ENCODE results near the gene KLHL40.
A peak's percentile ranks its signal among the peaks of the same experiment; 100 is the strongest.

KLHL40 gene

DNA sequence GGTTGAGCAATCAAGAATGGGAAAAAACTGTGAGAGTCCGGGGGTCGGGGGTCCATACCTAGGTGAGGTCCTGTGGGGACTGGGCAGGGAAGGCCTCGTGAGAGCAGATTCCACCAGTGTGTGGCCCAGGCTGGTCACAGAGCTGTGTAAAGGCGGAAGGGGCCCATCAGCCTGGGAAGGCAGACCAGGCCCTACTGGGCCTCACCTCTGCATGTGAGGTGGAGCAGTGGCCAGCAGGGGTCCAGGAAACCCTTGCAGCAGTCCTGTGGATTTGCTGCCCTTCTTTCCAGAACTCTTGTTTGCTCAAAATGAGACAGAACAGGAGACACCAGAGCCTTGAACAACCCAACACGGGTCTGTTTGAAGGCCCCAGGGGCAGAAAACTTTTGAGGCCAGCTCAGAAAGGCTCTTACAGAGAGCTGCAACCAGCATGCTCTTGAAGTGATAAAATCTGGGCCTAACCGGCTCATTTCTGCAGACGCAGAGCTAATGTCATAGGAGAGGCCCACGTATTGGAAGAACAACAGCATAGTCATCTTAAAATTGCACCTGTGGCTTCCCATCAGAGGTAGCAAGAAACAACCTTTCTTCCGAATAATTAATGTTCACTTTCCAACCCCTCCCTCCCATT is 47.6 kb downstream of the KLHL40 start:
- no peak for DNase-seq
- H3K36me3 ChIP-seq (replicated peaks): no peaks in the 10 kb centered on the region
- H3K27me3 ChIP-seq (replicated peaks): no peaks in the 10 kb centered on the region
- H3K27ac ChIP-seq: no peak overlapping the region
- TF ChIP-seq, protein P1, sequence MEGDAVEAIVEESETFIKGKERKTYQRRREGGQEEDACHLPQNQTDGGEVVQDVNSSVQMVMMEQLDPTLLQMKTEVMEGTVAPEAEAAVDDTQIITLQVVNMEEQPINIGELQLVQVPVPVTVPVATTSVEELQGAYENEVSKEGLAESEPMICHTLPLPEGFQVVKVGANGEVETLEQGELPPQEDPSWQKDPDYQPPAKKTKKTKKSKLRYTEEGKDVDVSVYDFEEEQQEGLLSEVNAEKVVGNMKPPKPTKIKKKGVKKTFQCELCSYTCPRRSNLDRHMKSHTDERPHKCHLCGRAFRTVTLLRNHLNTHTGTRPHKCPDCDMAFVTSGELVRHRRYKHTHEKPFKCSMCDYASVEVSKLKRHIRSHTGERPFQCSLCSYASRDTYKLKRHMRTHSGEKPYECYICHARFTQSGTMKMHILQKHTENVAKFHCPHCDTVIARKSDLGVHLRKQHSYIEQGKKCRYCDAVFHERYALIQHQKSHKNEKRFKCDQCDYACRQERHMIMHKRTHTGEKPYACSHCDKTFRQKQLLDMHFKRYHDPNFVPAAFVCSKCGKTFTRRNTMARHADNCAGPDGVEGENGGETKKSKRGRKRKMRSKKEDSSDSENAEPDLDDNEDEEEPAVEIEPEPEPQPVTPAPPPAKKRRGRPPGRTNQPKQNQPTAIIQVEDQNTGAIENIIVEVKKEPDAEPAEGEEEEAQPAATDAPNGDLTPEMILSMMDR (IDR thresholded peaks at IDR 0.05; ENCODE audit: low read depth, low read length, missing control alignments): peak; percentile 49
- no peak overlapping the region for H3K4me3 ChIP-seq (ENCODE audit: low read depth, low read length)
- in situ Hi-C loops (cut with HindIII; ENCODE audit: low pct_ligation_motif_present, low sequenced_read_pairs): no loop called here

DNA sequence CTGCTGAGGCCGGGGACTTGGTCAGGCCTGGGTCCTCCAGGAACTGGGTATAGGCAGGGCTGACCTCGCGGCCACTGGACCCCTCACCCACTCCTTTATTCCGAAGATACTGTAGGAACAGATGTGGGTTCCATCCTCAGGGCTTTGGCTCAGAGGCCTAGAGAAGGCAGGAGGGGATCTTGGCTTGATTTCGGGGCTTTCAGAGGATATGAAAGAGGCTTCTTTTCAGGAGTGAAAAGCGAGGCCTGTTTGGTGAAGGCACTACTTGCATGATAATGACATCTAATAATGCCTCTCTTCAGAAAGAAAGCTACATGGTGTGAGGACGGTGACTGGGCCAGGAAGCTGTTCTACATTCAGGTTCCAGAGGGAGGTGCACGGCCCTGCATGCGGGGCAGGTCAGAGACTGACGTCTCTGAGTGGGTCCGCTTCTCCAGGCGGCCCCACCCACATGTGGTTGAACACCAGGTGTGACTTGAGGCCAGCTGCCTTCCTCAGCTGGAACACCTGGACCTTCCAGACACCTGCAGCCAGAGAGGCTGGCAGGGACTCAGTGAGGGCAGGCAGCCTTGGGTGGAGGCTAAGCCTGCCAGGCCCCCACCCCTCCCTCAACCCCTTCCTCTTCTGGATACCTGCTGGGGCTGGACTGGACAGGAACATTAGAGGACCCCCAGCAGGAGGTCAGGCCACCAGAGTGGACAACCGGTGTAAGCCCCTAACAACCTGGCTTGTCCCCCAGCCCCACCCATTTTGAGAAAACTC is 48.3 kb downstream of the KLHL40 start:
- in situ Hi-C loops (cut with HindIII; ENCODE audit: low pct_ligation_motif_present, low sequenced_read_pairs): no loop called here
- no peak overlapping the region for H3K27ac ChIP-seq
- no peaks in the 10 kb centered on the region for H3K27me3 ChIP-seq (replicated peaks)
- no peak for DNase-seq
- TF ChIP-seq, protein P1 (IDR thresholded peaks at IDR 0.05; ENCODE audit: low read depth, low read length, missing control alignments): no peak
- no peak overlapping the region for H3K4me3 ChIP-seq (ENCODE audit: low read depth, low read length)
- no peaks in the 10 kb centered on the region for H3K36me3 ChIP-seq (replicated peaks)

DNA sequence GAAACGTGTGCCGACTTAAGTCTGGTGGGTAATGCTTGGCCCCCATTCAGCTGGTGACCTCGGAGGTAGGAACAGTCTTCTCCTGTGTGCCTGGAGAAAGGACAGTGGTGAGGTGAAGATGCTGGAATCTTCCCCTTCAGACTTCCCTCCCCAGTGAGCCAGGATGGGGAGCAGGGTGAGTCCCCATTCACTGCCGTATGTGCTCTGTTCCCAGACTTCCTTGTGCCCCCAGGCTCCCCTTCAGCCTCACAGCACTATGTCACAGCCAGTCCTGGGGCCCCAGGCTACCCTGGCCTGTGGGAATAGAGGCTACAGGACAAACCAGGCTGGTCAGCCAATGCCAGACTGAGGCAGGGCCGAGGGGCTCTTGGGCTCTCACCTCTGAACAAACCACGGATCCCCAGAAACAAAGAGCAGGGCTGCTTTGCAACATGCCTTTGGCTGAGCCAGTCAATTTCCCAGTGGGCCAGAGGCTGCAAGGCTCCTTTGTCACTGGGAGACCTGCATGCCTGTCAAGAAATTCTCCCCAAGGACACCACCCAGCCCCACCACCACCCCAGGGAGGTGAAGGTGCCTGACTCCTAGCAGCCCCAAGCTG is 49.0 kb downstream of the KLHL40 start:
- no peak for DNase-seq
- H3K27ac ChIP-seq: no peak overlapping the region
- in situ Hi-C loops (cut with HindIII; ENCODE audit: low pct_ligation_motif_present, low sequenced_read_pairs): no loop called here
- no peaks in the 10 kb centered on the region for H3K27me3 ChIP-seq (replicated peaks)
- H3K4me3 ChIP-seq (ENCODE audit: low read depth, low read length): no peak overlapping the region
- H3K36me3 ChIP-seq (replicated peaks): no peaks in the 10 kb centered on the region
- TF ChIP-seq, protein P1 (IDR thresholded peaks at IDR 0.05; ENCODE audit: low read depth, low read length, missing control alignments): no peak

DNA sequence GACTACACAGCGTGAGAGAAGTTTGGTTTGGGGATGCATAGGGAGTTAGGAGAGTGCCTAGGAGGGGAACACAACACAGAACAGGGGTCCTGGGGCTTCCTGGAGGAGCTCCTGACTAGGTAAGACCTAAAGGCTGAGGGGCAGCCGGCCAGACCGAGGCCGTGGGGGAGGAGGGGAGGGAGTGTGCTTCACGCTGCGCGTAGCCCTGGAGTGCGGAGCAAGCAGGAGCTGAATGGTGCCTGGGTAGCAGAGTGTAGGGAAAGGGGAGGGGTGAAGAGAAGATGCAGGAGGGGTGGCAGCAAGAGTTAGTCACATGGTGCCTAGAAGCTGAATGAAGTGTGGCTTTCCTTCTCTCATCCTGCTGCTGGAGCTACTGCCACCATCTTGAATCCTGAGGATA is 49.7 kb downstream of the KLHL40 start:
- TF ChIP-seq, protein P1 (IDR thresholded peaks at IDR 0.05; ENCODE audit: low read depth, low read length, missing control alignments): no peak
- Histone ChIP-seq H3K4me3 (ENCODE audit: low read depth, low read length) (no peak overlapping the region), H3K36me3 (replicated peaks) (no peaks in the 10 kb centered on the region), H3K27me3 (replicated peaks) (no peaks in the 10 kb centered on the region), H3K27ac (no peak overlapping the region)
- in situ Hi-C loops (cut with HindIII; ENCODE audit: low pct_ligation_motif_present, low sequenced_read_pairs): no loop called here
- no peak for DNase-seq

DNA sequence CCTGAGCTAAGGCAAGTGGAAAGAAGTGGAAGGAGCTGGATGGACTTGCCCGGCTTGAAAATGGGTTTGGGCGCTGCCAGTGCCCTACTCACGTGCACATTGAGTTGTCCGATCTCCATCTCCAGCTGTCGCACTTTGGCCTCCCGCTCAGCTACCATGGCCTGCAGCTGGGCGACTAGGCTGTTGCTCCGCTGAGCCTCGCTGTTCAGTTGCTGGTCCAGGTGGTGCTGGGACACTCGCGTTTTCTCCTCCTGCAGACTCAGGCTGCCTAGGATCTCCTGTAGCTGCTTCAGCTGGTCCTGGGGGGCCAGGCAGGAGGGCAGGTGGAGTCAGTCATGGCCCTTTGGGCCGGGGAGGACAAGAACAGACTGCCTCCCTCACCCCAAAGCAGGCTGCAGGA is 50.3 kb downstream of the KLHL40 start:
- DNase-seq: no peak
- in situ Hi-C loops (cut with HindIII; ENCODE audit: low pct_ligation_motif_present, low sequenced_read_pairs): no loop called here
- no peak overlapping the region for H3K27ac ChIP-seq
- TF ChIP-seq, protein P1 (IDR thresholded peaks at IDR 0.05; ENCODE audit: low read depth, low read length, missing control alignments): no peak
- H3K27me3 ChIP-seq (replicated peaks): no peaks in the 10 kb centered on the region
- no peak overlapping the region for H3K4me3 ChIP-seq (ENCODE audit: low read depth, low read length)
- H3K36me3 ChIP-seq (replicated peaks): no peaks in the 10 kb centered on the region
